GM19438 (cell line): Measurements from ENCODE around the gene FST.
A peak's percentile ranks its signal among the peaks of the same experiment; 100 is the strongest.

Source experiments
- ATAC-seq: cut with Tn5 transposase; IDR thresholded peaks from one replicate; pipeline ENCODE4 v1.9.1; 2021; ENCODE audit warnings: low read depth; ENCODE audit not compliant: unreplicated experiment

Gene FST

GRCh38 chr5:53472720-53473510 lies 7.5 kb upstream of the FST start:
- ATAC-seq: no peak

DNA sequence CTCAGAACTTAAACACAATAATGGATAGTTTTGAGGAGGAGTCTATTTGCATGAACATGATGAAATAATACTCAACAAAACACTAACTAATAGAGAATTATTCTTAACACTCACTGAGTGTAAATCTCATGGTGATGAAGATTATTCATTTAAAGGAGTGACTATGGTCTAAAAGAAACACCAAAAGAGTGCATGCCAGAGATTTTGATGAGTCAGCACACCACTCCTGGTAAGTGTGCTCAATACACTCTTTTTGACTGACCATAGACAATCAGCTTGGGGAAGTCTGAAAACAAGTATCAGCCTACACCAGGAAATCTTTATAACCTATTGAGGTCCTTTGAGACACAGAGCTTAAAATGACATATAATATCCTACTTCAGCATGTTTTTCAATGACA lies 6.8 kb upstream of the FST start:
- no peak for ATAC-seq

GRCh38 chr5:53475320-53475719 lies 5.1 kb upstream of the FST start:
- no peak for ATAC-seq

- ATAC-seq: no peak
Measured at GRCh38 chr5:53476019-53476418, 4.4 kb upstream of the FST start.

GRCh38 chr5:53476531-53477480 lies 3.6 kb upstream of the FST start:
- ATAC-seq: no peak

GRCh38 chr5:53478411-53479044 lies 1.9 kb upstream of the FST start:
- no peak for ATAC-seq

GRCh38 chr5:53479045-53479589 lies 1.3 kb upstream of the FST start:
- no peak for ATAC-seq

DNA sequence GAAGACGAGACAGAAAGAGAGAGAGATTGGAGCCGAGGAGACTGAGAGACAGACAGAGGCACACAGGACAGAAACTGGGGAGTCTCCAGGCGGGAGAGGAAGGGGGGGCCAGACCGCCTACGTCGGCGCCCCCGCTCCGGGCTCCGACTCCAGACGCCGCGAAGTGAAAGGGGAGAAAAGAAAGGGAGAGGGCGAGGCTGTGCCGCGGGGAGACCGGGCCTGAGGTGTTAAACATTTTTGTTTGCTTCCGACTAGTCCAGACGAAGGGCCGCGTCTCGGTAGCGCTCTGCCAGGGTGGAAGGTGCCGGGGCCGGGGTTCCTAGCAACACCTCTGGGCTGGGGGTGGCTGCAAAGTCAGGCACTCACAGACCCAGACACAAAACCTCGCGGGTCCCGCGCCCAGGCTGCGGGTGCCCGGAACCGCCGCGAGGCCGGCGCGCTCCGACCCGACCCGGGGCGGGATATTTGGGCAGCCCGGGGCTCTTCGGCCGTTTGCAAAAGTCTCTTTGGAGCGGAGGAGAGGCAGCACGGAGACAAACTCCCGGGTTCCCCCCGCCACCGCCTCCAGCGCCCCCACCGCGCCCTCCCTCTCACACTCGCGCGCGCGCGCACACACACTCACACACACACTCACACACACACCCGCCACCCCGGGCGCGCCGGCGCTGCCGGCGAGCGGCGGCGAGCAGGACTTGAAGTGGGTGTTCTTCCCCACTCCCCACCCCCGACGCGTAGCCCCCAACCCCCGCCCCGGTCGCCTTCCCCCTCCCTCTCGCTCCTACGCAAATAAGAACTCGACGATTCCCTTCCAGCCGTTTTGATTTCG lies 626 bp upstream of the FST start:
- ATAC-seq: no peak

GRCh38 chr5:53481159-53481886 lies 894 bp downstream of the FST start:
- peak; percentile 5 for ATAC-seq

- ATAC-seq: peak; percentile 58
Measured at GRCh38 chr5:53481887-53482716, 1.7 kb downstream of the FST start.

- ATAC-seq: no peak
Measured at GRCh38 chr5:53482717-53483638, 2.5 kb downstream of the FST start.

DNA sequence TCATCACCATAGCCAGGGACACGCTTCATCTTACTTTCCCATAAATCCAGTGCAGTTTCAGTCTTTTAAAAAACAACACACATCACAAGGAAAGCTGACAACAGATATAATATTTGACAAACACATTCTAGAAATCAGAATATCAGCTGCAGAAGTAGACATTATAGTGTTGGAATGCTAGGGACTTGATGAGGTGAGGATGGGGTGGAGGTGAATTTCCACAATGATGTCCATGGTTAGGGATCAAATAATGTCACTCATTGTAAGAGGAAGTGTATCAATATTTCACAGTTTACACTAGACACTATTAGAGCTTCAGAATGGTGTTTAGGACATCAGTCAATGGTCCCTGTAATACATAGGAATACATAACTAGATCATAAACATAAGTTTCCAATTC lies 7.0 kb downstream of the FST start:
- no peak for ATAC-seq

DNA sequence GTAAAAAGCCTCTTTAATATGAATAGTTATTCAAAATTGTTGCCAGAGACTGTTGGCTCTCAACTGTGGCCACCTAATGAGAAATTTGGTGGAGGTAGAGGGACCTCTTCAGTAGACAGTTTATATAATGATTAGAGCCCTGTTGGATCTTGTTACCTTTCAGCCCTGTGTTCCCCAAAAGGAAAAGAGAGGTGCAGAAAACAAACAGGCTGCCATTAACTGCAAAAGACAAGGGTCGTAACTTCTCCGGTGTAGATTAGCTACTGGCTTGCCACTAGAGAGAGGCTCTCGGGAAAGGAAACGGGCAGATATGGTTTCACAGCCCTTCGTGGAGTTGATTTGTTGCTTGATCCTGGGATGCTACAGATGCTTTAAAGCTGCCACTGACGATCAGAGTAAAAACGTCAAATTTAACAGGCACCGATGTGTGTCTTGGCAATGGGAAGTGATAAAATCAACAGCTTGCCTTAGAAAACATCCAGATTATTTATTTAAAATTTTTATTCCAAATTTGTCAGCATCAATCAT lies 7.8 kb downstream of the FST start:
- no peak for ATAC-seq

- ATAC-seq: no peak
Measured at GRCh38 chr5:53490747-53491146, 10.3 kb downstream of the FST start.

GRCh38 chr5:53501054-53501453 lies 20.6 kb downstream of the FST start:
- ATAC-seq: no peak

GRCh38 chr5:53503562-53504218 lies 23.3 kb downstream of the FST start:
- ATAC-seq: no peak

DNA sequence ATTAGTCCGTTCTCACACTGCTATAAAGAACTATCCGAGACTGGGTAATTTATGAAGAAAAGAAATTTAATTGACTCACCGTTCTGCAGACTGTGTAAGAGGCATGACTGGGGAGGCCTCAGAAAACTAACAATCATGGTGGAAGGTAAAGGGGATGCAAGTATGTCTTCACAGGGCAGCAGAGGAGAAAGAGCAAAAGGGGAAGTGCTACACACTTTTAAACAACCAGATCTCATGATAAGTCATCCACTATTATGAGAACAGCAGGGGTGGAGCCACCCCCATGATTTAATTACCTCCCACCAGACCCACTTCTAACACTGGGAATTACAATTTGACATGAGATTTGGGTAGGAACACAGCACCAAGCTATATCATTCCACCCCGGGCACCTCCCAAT lies 26.6 kb downstream of the FST start:
- ATAC-seq: no peak
